ENCODE results near the gene TDRD7.
"Not testable (repeated sequence)": the region's sequence is repeated elsewhere in the genome, so short reads cannot be mapped to it uniquely, and the experiment has no call there.

TDRD7 gene

GRCh38 chr9:97479496-97480159, 67.7 kb downstream of the TDRD7 start:
- no peak for DNase-seq

- DNase-seq: no peak
Measured at GRCh38 chr9:97480174-97480573, 68.3 kb downstream of the TDRD7 start.

- DNase-seq: no peak
Measured at GRCh38 chr9:97480749-97481148, 68.9 kb downstream of the TDRD7 start.

GRCh38 chr9:97484134-97484533, 72.2 kb downstream of the TDRD7 start:
- no peak for DNase-seq

- DNase-seq: peak; percentile 20
Measured at GRCh38 chr9:97487107-97487506, 75.2 kb downstream of the TDRD7 start.

GRCh38 chr9:97487861-97488260, 76.0 kb downstream of the TDRD7 start:
- DNase-seq: no peak

- no peak for DNase-seq
Measured at GRCh38 chr9:97491216-97491999, 79.5 kb downstream of the TDRD7 start.

GRCh38 chr9:97497558-97498375, 85.9 kb downstream of the TDRD7 start:
- not testable (repeated sequence) for DNase-seq

- DNase-seq: not testable (repeated sequence)
Measured at GRCh38 chr9:97498846-97499245, 87.0 kb downstream of the TDRD7 start.

- DNase-seq: no peak
Measured at GRCh38 chr9:97500263-97500662, 88.4 kb downstream of the TDRD7 start.

- DNase-seq: no peak
Measured at GRCh38 chr9:97500765-97501176, 88.9 kb downstream of the TDRD7 start.

GRCh38 chr9:97501177-97501971, 89.5 kb downstream of the TDRD7 start, which contains the start of gene TMOD1:
Gene TMOD1 (plus strand): TSS chr9:97501666. CDS start chr9:97524189, 22,523 bp downstream.
- DNase-seq: peak; percentile 49

GRCh38 chr9:97501972-97502221, 90.0 kb downstream of the TDRD7 start:
- no peak for DNase-seq

GRCh38 chr9:97502222-97502983, 90.5 kb downstream of the TDRD7 start:
- DNase-seq: no peak

GRCh38 chr9:97502984-97503861, 91.3 kb downstream of the TDRD7 start:
- no peak for DNase-seq

- DNase-seq: no peak
Measured at GRCh38 chr9:97503862-97504210, 91.9 kb downstream of the TDRD7 start.

GRCh38 chr9:97504381-97505216, 92.7 kb downstream of the TDRD7 start:
- no peak for DNase-seq

- no peak for DNase-seq
Measured at GRCh38 chr9:97505845-97506244, 93.9 kb downstream of the TDRD7 start.

GRCh38 chr9:97506306-97506705, 94.4 kb downstream of the TDRD7 start:
- DNase-seq: no peak

GRCh38 chr9:97506787-97507186, 94.9 kb downstream of the TDRD7 start:
- DNase-seq: no peak

Measured in NCI-H226 (cell line).